Esophagus muscularis mucosa (tissue), 4 donors: ENCODE measurements around the gene TRPV3. TPM values are rescaled to one million over a fixed set of nuclear protein-coding genes. Genes with fewer than 3 reads are reported as not detected.
A peak's percentile ranks its signal among the peaks of the same experiment; 100 is the strongest.

Experiments
- DNase-seq: peaks from one replicate; pipeline ENCODE4 v3.0.0-alpha.2; 2017; ENCODE audit errors: extremely low spot score
- H3K27ac ChIP-seq, 4 donors: fragments of 200-600 bp; sonication (generic); replicated peaks in 1 of 4; 1 replicate in 3 of 4; 2 replicates in 1 of 4; pipeline ENCODE4 v1.5.1; 2016 to 2019; ENCODE audit warnings: mild to moderate bottlenecking in 1 of 4
- H3K27me3 ChIP-seq, 4 donors: fragments of 200-600 bp; sonication (generic); one replicate each; pipeline versions ENCODE4 v1.5.1 to v1.6.0; 2016 to 2019
- H3K36me3 ChIP-seq, 4 donors: fragments of 200-600 bp; sonication (generic); one replicate each; pipeline ENCODE4 v1.5.1; 2016 to 2019
- H3K4me1 ChIP-seq, 4 donors: fragments of 200-600 bp; sonication (generic); one replicate each; pipeline ENCODE4 v1.5.1; 2016 to 2019
- H3K4me3 ChIP-seq, 4 donors: fragments of 200-600 bp; sonication (generic); 1 replicate in 2 of 4; 2 replicates in 2 of 4; pipeline ENCODE4 v1.5.1; 2016 to 2019; ENCODE audit warnings: mild to moderate bottlenecking in 4 of 4, moderate library complexity in 1 of 4
- H3K9me3 ChIP-seq, 4 donors: fragments of 200-600 bp; sonication (generic); 1 replicate in 3 of 4; 2 replicates in 1 of 4; pipeline ENCODE4 v1.5.1; 2016 to 2019
- EP300 ChIP-seq: sonication (generic); formaldehyde crosslinking; IDR thresholded peaks from one replicate; pipeline ENCODE4 v1.6.1; 2017; ENCODE audit warnings: antibody characterized with exemption
- POLR2A ChIP-seq: fragments of 450-650 bp; IDR thresholded peaks from one replicate; pipeline ENCODE4 v1.6.1; 2017; ENCODE audit warnings: antibody characterized with exemption, moderate library complexity, mild to moderate bottlenecking, low read depth
- POLR2AphosphoS5 ChIP-seq, 2 donors: sonication (generic); formaldehyde crosslinking; IDR thresholded peaks; one replicate each; pipeline ENCODE4 v1.6.1; 2017; ENCODE audit warnings: antibody characterized with exemption in 2 of 2
- WGBS: methylation state at CpG from one replicate; pipeline ENCODE4 v1.1.5; 2018; 5-methylcytosine and 5-hydroxymethylcytosine counted together
- intact Hi-C: fragments of 100-400 bp; cut with DNase I; formaldehyde crosslinking; loops from one replicate; pipeline ENCODE4 v1.15.1; 2023
- total RNA-seq, 4 donors: library from RNA; depleted of rRNA; stranded (reverse); fragments of >200 nt; gene quantifications; one replicate each; pipeline versions ENCODE4 v1.1.0 to v1.2.1, GENCODE V29; 2016
- TF ChIP-seq, protein P1 (sequence below), 3 experiments: fragments of 200-600 bp in 2 of 3; fragments of 450-650 bp in 1 of 3; sonication (generic) in 2 of 3; IDR thresholded peaks; one replicate each; pipeline ENCODE4 v1.5.1; 2017 to 2019; ENCODE audit warnings: antibody characterized with exemption in 3 of 3, mild to moderate bottlenecking in 2 of 3, moderate library complexity in 1 of 3

Gene TRPV3
- total RNA-seq, 4 donors from 2014 or later, result 0.26 to 0.83 (median 0.45) TPM

DNA sequence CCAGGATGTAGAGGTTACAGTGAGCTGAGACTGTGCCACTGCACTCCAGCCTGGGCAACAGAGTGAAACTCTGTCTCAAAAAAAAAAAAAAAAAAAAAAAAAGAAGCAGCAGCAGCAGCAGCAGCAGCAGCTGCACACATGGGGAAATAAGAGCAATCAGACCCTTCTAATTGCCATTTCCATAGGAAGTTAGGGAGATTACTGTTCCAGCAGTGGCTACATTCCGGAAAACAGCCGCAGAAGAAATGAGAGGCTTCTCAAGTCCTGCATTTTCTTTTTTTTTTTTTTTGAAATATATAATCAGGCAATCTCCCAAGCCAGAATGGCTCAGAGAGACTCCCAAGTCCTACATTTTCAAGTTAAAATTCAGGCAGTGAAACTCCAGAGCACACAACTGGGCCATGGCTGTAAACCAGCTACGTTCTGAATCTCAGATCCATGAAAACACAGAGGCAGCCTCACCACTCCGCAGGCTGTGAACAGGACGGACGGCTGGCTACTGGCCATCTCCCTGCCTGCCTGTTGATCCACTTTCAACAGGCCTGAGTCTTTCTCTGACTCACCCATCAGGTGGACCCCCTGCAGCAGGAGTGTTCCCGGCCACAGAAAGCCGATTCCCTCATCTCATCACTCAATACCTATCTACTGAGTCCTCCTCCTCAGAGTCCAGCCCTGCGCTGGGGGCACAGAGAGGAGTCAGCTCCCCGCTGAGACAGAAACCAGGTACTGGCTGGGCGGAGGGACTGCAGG is 36.6 kb upstream of the TRPV3 start:
- 68% methylated on average over 10 of the region's 11 CpGs for WGBS
- DNase-seq, result no peak

DNA sequence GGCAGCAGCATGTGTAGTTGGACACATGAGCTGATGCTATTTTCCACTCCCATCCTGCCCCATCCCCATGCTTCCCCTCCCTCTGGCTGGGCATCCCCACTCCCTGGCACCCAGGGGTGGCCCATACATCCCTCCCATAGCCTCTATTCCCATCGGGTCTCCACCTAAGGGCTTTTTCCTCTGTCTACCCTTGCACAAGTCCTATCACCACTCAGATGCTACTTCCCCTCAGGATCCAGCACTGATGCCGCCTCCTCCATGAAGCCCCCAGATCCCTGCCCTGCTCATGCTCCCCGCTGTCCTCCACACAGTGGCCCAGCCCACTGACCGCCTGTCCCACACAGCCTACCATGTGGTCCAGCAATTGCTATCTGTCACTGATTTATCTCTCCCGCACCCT is 35.8 kb upstream of the TRPV3 start:
- H3K4me3 ChIP-seq, result no peak overlapping the region
- peaks cover 5 to 11% (median 9%) of the 10 kb centered on the region in 4 donors for H3K4me1 ChIP-seq
- no peak for TF ChIP-seq POLR2AphosphoS5 (IDR thresholded peaks at IDR 0.05)
- TF ChIP-seq, protein P1, sequence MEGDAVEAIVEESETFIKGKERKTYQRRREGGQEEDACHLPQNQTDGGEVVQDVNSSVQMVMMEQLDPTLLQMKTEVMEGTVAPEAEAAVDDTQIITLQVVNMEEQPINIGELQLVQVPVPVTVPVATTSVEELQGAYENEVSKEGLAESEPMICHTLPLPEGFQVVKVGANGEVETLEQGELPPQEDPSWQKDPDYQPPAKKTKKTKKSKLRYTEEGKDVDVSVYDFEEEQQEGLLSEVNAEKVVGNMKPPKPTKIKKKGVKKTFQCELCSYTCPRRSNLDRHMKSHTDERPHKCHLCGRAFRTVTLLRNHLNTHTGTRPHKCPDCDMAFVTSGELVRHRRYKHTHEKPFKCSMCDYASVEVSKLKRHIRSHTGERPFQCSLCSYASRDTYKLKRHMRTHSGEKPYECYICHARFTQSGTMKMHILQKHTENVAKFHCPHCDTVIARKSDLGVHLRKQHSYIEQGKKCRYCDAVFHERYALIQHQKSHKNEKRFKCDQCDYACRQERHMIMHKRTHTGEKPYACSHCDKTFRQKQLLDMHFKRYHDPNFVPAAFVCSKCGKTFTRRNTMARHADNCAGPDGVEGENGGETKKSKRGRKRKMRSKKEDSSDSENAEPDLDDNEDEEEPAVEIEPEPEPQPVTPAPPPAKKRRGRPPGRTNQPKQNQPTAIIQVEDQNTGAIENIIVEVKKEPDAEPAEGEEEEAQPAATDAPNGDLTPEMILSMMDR (IDR thresholded peaks at IDR 0.05), result no peak
- no peak for TF ChIP-seq POLR2A
- no peak for TF ChIP-seq EP300
- 97% methylated on average over 5 of the region's 5 CpGs for WGBS
- DNase-seq, result no peak
- H3K27ac ChIP-seq, result no peak overlapping the region
- peaks cover 7 to 56% (median 42%) of the 10 kb centered on the region in 4 donors for H3K36me3 ChIP-seq
- intact Hi-C loops, result no loop called here
- no peaks in the 10 kb centered on the region for H3K9me3 ChIP-seq
- no peaks in the 10 kb centered on the region for H3K27me3 ChIP-seq

More for the DNA sequence above, 36.6 kb upstream of the TRPV3 start:
- H3K4me1 ChIP-seq, result peaks cover 5 to 11% (median 9%) of the 10 kb centered on the region in 4 donors
- H3K27me3 ChIP-seq, result no peaks in the 10 kb centered on the region
- intact Hi-C loops, result no loop called here
- no peak overlapping the region for H3K4me3 ChIP-seq
- no peaks in the 10 kb centered on the region for H3K9me3 ChIP-seq
- H3K36me3 ChIP-seq, result peaks cover 7 to 48% (median 36%) of the 10 kb centered on the region in 4 donors
- no peak for TF ChIP-seq POLR2A
- TF ChIP-seq, protein P1 (IDR thresholded peaks at IDR 0.05), result no peak
- no peak for TF ChIP-seq POLR2AphosphoS5 (IDR thresholded peaks at IDR 0.05)
- TF ChIP-seq EP300, result no peak
- peak overlapping the region in 1 of 4 donors; percentile 26 for H3K27ac ChIP-seq

DNA sequence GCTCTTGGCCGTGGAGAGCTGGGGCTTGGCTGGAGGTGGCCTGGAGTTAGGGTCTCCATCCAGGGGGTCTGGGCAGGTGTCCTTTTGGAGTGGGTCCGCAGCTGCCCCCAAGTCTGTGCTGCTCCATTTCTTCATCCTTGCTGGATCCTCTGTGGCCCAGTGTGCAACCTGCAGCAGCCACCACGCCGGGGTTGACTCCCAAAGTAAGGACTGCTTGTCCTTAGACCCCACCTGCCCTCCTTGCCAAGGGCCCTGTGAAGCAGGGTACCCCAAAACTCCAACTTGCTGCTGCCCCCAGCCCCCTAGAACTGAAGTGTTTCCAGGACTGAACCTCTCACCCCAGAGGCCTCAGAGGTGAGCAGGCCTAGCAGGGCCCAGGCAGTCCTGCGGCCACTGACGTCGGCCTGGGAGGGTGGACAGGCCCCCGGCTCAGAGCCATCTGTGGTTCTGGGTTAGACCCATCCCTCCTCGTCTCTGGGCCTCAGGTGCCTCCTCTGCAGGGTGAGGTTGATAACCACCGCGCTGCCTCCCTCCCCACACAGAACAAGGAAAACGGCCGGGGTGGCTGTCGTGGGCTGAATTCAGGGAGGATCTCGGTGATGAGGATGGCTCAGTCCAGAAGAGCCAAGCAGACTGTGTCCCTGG is 34.7 kb upstream of the TRPV3 start:
- H3K36me3 ChIP-seq, result peaks cover 7 to 61% (median 51%) of the 10 kb centered on the region in 4 donors
- no peak for DNase-seq
- H3K27me3 ChIP-seq, result no peaks in the 10 kb centered on the region
- TF ChIP-seq, protein P1 (IDR thresholded peaks at IDR 0.05), result no peak
- TF ChIP-seq POLR2A (no peak), EP300 (no peak), POLR2AphosphoS5 (IDR thresholded peaks at IDR 0.05) (no peak)
- 95% methylated on average over 4 of the region's 15 CpGs for WGBS
- no peak overlapping the region for H3K4me3 ChIP-seq
- no peaks in the 10 kb centered on the region for H3K9me3 ChIP-seq
- intact Hi-C loops, result no loop called here
- peaks cover 5 to 11% (median 9%) of the 10 kb centered on the region in 4 donors for H3K4me1 ChIP-seq
- H3K27ac ChIP-seq, result no peak overlapping the region

DNA sequence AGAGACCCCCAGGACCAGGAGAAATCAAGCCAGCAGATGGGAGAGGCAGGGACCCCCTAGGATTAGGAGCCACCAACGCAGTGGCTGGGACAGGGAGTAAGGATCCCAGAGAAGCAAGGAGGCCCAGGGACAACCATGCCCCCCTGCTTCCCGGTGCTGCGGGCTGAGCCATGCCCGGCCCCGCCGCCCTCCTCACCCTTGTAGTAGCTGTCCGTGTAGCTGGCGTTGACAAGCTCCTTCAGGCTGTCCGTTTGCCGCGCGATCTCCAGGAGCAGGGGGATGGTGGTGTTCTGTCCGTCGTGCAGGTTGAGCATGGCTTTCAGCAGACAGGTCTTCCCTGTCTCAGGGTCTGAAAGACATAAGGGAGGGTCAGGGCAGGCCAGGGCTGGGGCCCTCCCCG is 33.2 kb upstream of the TRPV3 start:
- no peak overlapping the region for H3K27ac ChIP-seq
- 80% methylated on average over 13 of the region's 15 CpGs for WGBS
- DNase-seq, result no peak
- intact Hi-C loops, result no loop called here
- H3K27me3 ChIP-seq, result no peaks in the 10 kb centered on the region
- peaks cover 5 to 11% (median 9%) of the 10 kb centered on the region in 4 donors for H3K4me1 ChIP-seq
- TF ChIP-seq POLR2A, result no peak
- no peak for TF ChIP-seq POLR2AphosphoS5 (IDR thresholded peaks at IDR 0.05)
- TF ChIP-seq EP300, result no peak
- TF ChIP-seq, protein P1 (IDR thresholded peaks at IDR 0.05), result no peak
- H3K4me3 ChIP-seq, result no peak overlapping the region
- H3K9me3 ChIP-seq, result no peaks in the 10 kb centered on the region
- peaks cover 7 to 67% (median 61%) of the 10 kb centered on the region in 4 donors for H3K36me3 ChIP-seq
